HG03520 (cell line): Measurements from ENCODE around the gene AGGF1.
"Not testable (repeated sequence)": the region's sequence is repeated elsewhere in the genome, so short reads cannot be mapped to it uniquely, and the experiment has no call there.

ENCODE experiments used
- ATAC-seq: cut with Tn5 transposase; IDR thresholded peaks from one replicate; pipeline ENCODE4 v1.9.1; 2021; ENCODE audit warnings: mild to moderate bottlenecking, moderate library complexity; ENCODE audit not compliant: unreplicated experiment

The AGGF1 gene

GRCh38 chr5:77083088-77083487 is 52.9 kb downstream of the AGGF1 start:
- ATAC-seq = no peak

GRCh38 chr5:77086368-77086688 is 56.1 kb downstream of the AGGF1 start:
- no peak for ATAC-seq

- ATAC-seq = peak; percentile 56
Measured at GRCh38 chr5:77086689-77087483, 56.7 kb downstream of the AGGF1 start, which contains the start of gene ZBED3. ZBED3 (minus strand) TSS chr5:77087285; CDS start chr5:77077878, 9,407 bp downstream.

GRCh38 chr5:77087484-77088261 is 57.5 kb downstream of the AGGF1 start:
- no peak for ATAC-seq

GRCh38 chr5:77095189-77095588 is 65.0 kb downstream of the AGGF1 start:
- no peak for ATAC-seq

GRCh38 chr5:77101298-77101697 is 71.1 kb downstream of the AGGF1 start:
- ATAC-seq = no peak

- no peak for ATAC-seq
Measured at GRCh38 chr5:77102549-77102948, 72.3 kb downstream of the AGGF1 start.

- ATAC-seq = no peak
Measured at GRCh38 chr5:77103457-77103856, 73.3 kb downstream of the AGGF1 start.

GRCh38 chr5:77104813-77105212 is 74.6 kb downstream of the AGGF1 start:
- no peak for ATAC-seq

- not testable (repeated sequence) for ATAC-seq
Measured at GRCh38 chr5:77107035-77107434, 76.8 kb downstream of the AGGF1 start.
